Measurements from ENCODE around the gene TM6SF1. TPM values are rescaled to one million over a fixed set of nuclear protein-coding genes. Genes with fewer than 3 reads are reported as not detected.

Gene TM6SF1
- total RNA-seq, 1 experiment from 2014 or later: 0.69 TPM

DNA sequence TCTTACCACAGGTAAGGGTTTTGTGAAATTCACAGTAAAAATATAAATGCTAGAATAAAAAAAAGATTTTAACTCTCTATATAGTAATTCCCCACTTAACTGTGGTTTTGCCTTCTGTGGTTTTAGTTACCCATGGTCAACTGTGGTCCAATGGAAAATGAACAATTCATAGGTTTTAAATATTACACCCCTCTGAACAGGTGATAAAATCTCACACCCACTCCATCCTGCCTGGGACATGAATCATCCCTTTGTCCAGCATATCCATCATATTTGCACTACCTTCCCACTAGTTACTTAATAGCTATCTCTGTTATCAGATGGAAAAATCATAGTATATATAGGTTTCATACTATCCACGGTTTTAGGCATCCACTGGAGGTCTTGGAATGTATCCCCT, 50.9 kb downstream of the TM6SF1 start:
- CTCF ChIA-PET: no interaction called here
- Histone ChIP-seq H3K4me1 (ENCODE audit: control insufficient read depth, insufficient read depth, low read length) (no peaks in the 10 kb centered on the region), H3K9me3 (ENCODE audit: control insufficient read depth, insufficient read depth, low read depth, low read length) (no peaks in the 10 kb centered on the region), H3K27me3 (ENCODE audit: control insufficient read depth, insufficient read depth, low read length) (no peaks in the 10 kb centered on the region), H3K36me3 (ENCODE audit: control insufficient read depth, insufficient read depth, low read length) (no peaks in the 10 kb centered on the region), H3K27ac (ENCODE audit: low read length) (no peak overlapping the region), H3K4me3 (ENCODE audit: low read depth in 2 of 2, low read length in 2 of 2) (no peak overlapping the region)
- DNase-seq (ENCODE audit: low read depth, low spot score) (no peak), ATAC-seq (no peak)
- BruUV-seq (replicated peaks): no TSS peak
- intact Hi-C loops (cut with micrococcal nuclease; ENCODE audit: unreplicated experiment) (no loop called here), in situ Hi-C loops (cut with HindIII; ENCODE audit: low pct_unique_long_range_greater_than_20kb, low sequenced_read_pairs) (no loop called here)
- TF ChIP-seq TCF7L2 (IDR thresholded peaks at IDR 0.05; ENCODE audit: low read depth, low read length): no peak
- no peak for TF ChIP-seq POLR2AphosphoS5 (IDR thresholded peaks at IDR 0.05; ENCODE audit: low read depth, low read length)
- no peak for TF ChIP-seq SIN3A (IDR thresholded peaks at IDR 0.05; ENCODE audit: borderline replicate concordance, insufficient read depth, low read depth, low read length)
- TF ChIP-seq, protein P1, sequence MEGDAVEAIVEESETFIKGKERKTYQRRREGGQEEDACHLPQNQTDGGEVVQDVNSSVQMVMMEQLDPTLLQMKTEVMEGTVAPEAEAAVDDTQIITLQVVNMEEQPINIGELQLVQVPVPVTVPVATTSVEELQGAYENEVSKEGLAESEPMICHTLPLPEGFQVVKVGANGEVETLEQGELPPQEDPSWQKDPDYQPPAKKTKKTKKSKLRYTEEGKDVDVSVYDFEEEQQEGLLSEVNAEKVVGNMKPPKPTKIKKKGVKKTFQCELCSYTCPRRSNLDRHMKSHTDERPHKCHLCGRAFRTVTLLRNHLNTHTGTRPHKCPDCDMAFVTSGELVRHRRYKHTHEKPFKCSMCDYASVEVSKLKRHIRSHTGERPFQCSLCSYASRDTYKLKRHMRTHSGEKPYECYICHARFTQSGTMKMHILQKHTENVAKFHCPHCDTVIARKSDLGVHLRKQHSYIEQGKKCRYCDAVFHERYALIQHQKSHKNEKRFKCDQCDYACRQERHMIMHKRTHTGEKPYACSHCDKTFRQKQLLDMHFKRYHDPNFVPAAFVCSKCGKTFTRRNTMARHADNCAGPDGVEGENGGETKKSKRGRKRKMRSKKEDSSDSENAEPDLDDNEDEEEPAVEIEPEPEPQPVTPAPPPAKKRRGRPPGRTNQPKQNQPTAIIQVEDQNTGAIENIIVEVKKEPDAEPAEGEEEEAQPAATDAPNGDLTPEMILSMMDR (IDR thresholded peaks at IDR 0.05): no peak
- TF ChIP-seq, protein P2, sequence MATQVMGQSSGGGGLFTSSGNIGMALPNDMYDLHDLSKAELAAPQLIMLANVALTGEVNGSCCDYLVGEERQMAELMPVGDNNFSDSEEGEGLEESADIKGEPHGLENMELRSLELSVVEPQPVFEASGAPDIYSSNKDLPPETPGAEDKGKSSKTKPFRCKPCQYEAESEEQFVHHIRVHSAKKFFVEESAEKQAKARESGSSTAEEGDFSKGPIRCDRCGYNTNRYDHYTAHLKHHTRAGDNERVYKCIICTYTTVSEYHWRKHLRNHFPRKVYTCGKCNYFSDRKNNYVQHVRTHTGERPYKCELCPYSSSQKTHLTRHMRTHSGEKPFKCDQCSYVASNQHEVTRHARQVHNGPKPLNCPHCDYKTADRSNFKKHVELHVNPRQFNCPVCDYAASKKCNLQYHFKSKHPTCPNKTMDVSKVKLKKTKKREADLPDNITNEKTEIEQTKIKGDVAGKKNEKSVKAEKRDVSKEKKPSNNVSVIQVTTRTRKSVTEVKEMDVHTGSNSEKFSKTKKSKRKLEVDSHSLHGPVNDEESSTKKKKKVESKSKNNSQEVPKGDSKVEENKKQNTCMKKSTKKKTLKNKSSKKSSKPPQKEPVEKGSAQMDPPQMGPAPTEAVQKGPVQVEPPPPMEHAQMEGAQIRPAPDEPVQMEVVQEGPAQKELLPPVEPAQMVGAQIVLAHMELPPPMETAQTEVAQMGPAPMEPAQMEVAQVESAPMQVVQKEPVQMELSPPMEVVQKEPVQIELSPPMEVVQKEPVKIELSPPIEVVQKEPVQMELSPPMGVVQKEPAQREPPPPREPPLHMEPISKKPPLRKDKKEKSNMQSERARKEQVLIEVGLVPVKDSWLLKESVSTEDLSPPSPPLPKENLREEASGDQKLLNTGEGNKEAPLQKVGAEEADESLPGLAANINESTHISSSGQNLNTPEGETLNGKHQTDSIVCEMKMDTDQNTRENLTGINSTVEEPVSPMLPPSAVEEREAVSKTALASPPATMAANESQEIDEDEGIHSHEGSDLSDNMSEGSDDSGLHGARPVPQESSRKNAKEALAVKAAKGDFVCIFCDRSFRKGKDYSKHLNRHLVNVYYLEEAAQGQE (IDR thresholded peaks at IDR 0.05; ENCODE audit: insufficient read depth in 1 of 2, low read depth in 2 of 2, low read length in 1 of 2): no peak
- POLR2A ChIA-PET: no interaction called here

DNA sequence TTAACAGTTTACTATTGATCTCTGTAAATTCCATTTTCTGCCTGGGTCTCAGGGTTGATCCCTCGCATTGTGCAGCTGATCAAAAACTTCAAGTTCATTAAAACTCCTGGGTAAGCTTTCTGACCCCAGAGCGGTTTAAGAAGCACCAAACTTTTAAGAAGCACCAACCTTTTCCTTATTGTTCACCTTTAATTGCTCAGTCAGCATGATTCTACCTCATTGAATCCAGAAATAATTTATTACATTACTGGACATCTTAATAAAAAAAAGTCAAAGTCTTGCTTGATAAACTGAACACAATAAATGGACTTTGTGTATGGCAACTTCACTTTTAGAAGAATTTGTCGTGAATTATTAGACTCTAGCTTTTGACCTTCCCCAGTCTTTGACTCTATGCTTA, 53.3 kb downstream of the TM6SF1 start:
- POLR2A ChIA-PET: no interaction called here
- CTCF ChIA-PET: no interaction called here
- H3K27me3 ChIP-seq (ENCODE audit: control insufficient read depth, insufficient read depth, low read length): no peaks in the 10 kb centered on the region
- intact Hi-C loops (cut with micrococcal nuclease; ENCODE audit: unreplicated experiment) (no loop called here), in situ Hi-C loops (cut with HindIII; ENCODE audit: low pct_unique_long_range_greater_than_20kb, low sequenced_read_pairs) (no loop called here)
- no peaks in the 10 kb centered on the region for H3K9me3 ChIP-seq (ENCODE audit: control insufficient read depth, insufficient read depth, low read depth, low read length)
- H3K36me3 ChIP-seq (ENCODE audit: control insufficient read depth, insufficient read depth, low read length): no peaks in the 10 kb centered on the region
- TF ChIP-seq, protein P2 (IDR thresholded peaks at IDR 0.05; ENCODE audit: insufficient read depth in 1 of 2, low read depth in 2 of 2, low read length in 1 of 2): no peak
- TF ChIP-seq, protein P1 (IDR thresholded peaks at IDR 0.05): no peak
- TF ChIP-seq TCF7L2 (IDR thresholded peaks at IDR 0.05; ENCODE audit: low read depth, low read length) (no peak), SIN3A (IDR thresholded peaks at IDR 0.05; ENCODE audit: borderline replicate concordance, insufficient read depth, low read depth, low read length) (no peak), POLR2AphosphoS5 (IDR thresholded peaks at IDR 0.05; ENCODE audit: low read depth, low read length) (no peak)
- ATAC-seq: no peak
- BruUV-seq (replicated peaks): no TSS peak
- no peak overlapping the region for H3K27ac ChIP-seq (ENCODE audit: low read length)
- no peaks in the 10 kb centered on the region for H3K4me1 ChIP-seq (ENCODE audit: control insufficient read depth, insufficient read depth, low read length)
- no peak overlapping the region for H3K4me3 ChIP-seq (ENCODE audit: low read depth in 2 of 2, low read length in 2 of 2)
- DNase-seq (ENCODE audit: low read depth, low spot score): no peak

Data from Panc1 (cell line).